Ishikawa (cell line): Measurements from ENCODE around the gene NR0B1.

Experiments
- CEBPB ChIP-seq: IDR thresholded peaks from 2 replicates; pipeline ENCODE4 v1.6.1; 2012
- CREB1 ChIP-seq: IDR thresholded peaks from 2 replicates; pipeline ENCODE4 v1.6.1; 2012; ENCODE audit warnings: low read depth
- EGR1 ChIP-seq: IDR thresholded peaks from 2 replicates; pipeline ENCODE4 v1.6.1; 2012
- EP300 ChIP-seq: IDR thresholded peaks from 2 replicates; pipeline ENCODE4 v1.6.1; 2012; ENCODE audit warnings: borderline replicate concordance
- FOXM1 ChIP-seq: IDR thresholded peaks from 2 replicates; pipeline ENCODE4 v1.6.1; 2012; ENCODE audit warnings: low read depth, borderline replicate concordance
- MAX ChIP-seq: IDR thresholded peaks from 2 replicates; pipeline ENCODE4 v1.6.1; 2012
- NFIC ChIP-seq: IDR thresholded peaks from 2 replicates; pipeline ENCODE4 v1.6.1; 2012
- RAD21 ChIP-seq: IDR thresholded peaks from 2 replicates; pipeline ENCODE4 v1.6.1; 2012; ENCODE audit warnings: low read depth
- REST ChIP-seq: IDR thresholded peaks from 2 replicates; pipeline ENCODE4 v1.6.1; 2012; ENCODE audit warnings: low read depth, mild to moderate bottlenecking
- TAF1 ChIP-seq: IDR thresholded peaks from 2 replicates; pipeline ENCODE4 v1.6.1; 2012; ENCODE audit warnings: low read depth, mild to moderate bottlenecking
- TCF12 ChIP-seq: IDR thresholded peaks from 2 replicates; pipeline ENCODE4 v1.6.1; 2012; ENCODE audit warnings: low read depth
- TEAD4 ChIP-seq: IDR thresholded peaks from 2 replicates; pipeline ENCODE4 v1.6.1; 2012
- USF1 ChIP-seq: IDR thresholded peaks from 2 replicates; pipeline ENCODE4 v1.6.1; 2012
- YY1 ChIP-seq: IDR thresholded peaks from 2 replicates; pipeline ENCODE4 v1.6.1; 2012; ENCODE audit warnings: low read depth
- ZBTB7A ChIP-seq: IDR thresholded peaks from 2 replicates; pipeline ENCODE4 v1.6.1; 2012; ENCODE audit warnings: low read depth

NR0B1 gene

GRCh38 chrX:30310429-30311206, 1.4 kb upstream of the NR0B1 start:
- no peak for TF ChIP-seq EGR1
- no peak for TF ChIP-seq FOXM1

GRCh38 chrX:30308263-30309138, 689 bp downstream of the NR0B1 start:
- TF ChIP-seq ZBTB7A, result no peak
- TF ChIP-seq CEBPB, result no peak
- TF ChIP-seq TAF1, result no peak
- no peak for TF ChIP-seq FOXM1
- no peak for TF ChIP-seq MAX
- no peak for TF ChIP-seq RAD21
- no peak for TF ChIP-seq EP300
- no peak for TF ChIP-seq USF1
- TF ChIP-seq YY1, result no peak
- no peak for TF ChIP-seq CREB1

- no peak for TF ChIP-seq EP300
- TF ChIP-seq USF1, result no peak
- no peak for TF ChIP-seq FOXM1
- no peak for TF ChIP-seq EGR1
- no peak for TF ChIP-seq TAF1
- no peak for TF ChIP-seq TEAD4
- no peak for TF ChIP-seq ZBTB7A
- TF ChIP-seq CREB1, result no peak
- TF ChIP-seq TCF12, result no peak
Observed at GRCh38 chrX:30307466-30307865, 1.7 kb downstream of the NR0B1 start.

- TF ChIP-seq RAD21 (no peak), TCF12 (no peak), TEAD4 (no peak), USF1 (no peak), CREB1 (no peak), EGR1 (no peak), NFIC (no peak), CEBPB (no peak), YY1 (no peak), MAX (no peak), TAF1 (no peak), EP300 (no peak), REST (no peak)
Observed at GRCh38 chrX:30304866-30305265, 4.3 kb downstream of the NR0B1 start.

- TF ChIP-seq EP300 (no peak), CREB1 (no peak), EGR1 (no peak)
Observed at GRCh38 chrX:30302956-30303355, 6.2 kb downstream of the NR0B1 start.

GRCh38 chrX:30301963-30302362, 7.2 kb downstream of the NR0B1 start:
- TF ChIP-seq TCF12 (no peak), ZBTB7A (no peak), EP300 (no peak), TAF1 (no peak), REST (no peak), USF1 (no peak), CEBPB (no peak), YY1 (no peak), MAX (no peak), FOXM1 (no peak)
